ENCODE results near the gene LAGE3. TPM values are rescaled to one million over a fixed set of nuclear protein-coding genes. Genes with fewer than 3 reads are reported as not detected.

LAGE3 gene
- total RNA-seq, 1 donor from 2014 or later = 15.1 TPM

DNA sequence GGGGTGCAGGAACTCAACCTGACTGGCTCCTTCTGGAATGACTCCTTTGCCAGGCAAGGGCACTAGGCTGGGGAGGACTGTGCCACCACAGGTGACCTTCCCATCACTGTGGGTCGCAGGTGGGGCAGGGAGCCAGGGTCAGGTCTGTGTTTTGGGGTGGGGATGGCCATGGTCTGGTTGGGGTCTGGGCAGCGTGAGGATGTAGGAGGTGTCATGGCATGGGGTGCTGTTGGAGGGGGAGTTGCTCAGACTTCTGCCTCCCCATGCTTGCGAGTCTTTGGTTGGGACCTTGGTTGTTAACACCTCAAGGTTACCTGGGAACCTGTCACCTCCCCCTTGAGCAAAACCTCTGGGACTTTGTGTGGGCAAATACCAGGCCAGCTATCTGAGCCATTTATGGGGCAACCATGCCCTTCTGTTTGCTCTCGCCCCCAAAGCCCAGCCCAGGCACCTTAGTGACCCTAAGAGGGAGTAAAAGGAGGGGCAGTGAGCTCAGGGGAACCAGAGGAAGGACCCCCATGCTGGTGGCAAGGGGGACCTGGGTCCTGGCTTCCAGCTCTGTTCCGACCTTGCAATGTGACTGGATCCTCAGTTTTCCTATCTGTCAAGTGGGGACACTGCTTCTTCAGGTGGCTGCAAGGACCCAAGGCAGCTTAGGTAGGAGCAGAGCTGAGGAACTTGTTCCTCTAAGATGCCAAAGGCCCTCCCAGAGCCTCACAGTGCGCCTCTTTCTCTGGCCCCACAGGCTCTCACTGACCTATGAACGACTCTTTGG lies 44.5 kb downstream of the LAGE3 start:
- DNase-seq = no peak
- Histone ChIP-seq H3K4me1 (no peaks in the 10 kb centered on the region), H3K27ac (no peak overlapping the region), H3K4me3 (no peak overlapping the region), H3K9me3 (no peaks in the 10 kb centered on the region), H3K27me3 (no peaks in the 10 kb centered on the region), H3K36me3 (peaks cover 20% of the 10 kb centered on the region)
- TF ChIP-seq CTCF (IDR thresholded peaks at IDR 0.05) = no peak
- intact Hi-C loops (cut with DNase I) = no loop called here
- ATAC-seq = no peak

DNA sequence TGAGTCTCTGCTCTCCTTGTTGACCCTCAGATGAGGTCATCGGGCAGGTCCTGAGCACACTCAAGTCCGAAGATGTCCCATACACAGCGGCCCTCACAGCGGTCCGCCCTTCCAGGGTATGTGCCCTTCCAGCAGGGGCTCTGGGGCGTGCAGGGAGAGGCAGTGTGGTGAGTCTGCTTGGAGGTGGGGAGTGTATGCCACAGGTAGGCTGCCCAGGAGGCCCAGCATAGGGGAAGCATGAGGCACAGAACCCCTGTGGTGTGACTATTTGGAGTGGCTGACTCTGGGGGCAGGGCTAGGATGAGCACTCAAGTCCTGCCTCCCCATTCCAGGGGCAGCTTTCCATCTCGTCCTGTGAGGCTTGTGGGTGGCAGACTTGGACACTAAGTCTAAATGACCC lies 45.5 kb downstream of the LAGE3 start:
- ATAC-seq = no peak
- Histone ChIP-seq H3K36me3 (peaks cover 19% of the 10 kb centered on the region), H3K27ac (no peak overlapping the region), H3K9me3 (no peaks in the 10 kb centered on the region), H3K4me1 (no peaks in the 10 kb centered on the region), H3K27me3 (no peaks in the 10 kb centered on the region), H3K4me3 (no peak overlapping the region)
- intact Hi-C loops (cut with DNase I) = no loop called here
- no peak for DNase-seq
- no peak for TF ChIP-seq CTCF (IDR thresholded peaks at IDR 0.05)

DNA sequence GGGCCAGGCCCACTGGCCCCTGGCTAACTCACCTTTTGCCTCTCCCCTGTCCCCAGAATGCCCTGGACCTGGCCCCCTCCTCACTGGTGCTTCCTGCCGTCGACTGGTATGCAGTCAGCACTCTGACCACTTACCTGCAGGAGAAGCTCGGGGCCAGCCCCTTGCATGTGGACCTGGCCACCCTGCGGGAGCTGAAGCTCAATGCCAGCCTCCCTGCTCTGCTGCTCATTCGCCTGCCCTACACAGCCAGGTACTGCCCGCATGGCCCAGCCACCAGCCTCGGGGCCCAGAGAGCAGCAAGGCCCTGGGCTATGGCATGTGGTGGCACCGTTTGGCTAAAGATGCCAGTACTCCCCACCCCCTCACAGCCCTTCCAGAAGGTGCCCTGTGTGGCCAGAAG lies 46.9 kb downstream of the LAGE3 start:
- no peak for DNase-seq
- intact Hi-C loops (cut with DNase I) = no loop called here

GRCh38 chrX:154431341-154431740 lies 47.7 kb downstream of the LAGE3 start:
- peak; percentile 77 for DNase-seq
- no peak for TF ChIP-seq CTCF (IDR thresholded peaks at IDR 0.05)
- Histone ChIP-seq H3K4me1 (peaks cover 3% of the 10 kb centered on the region), H3K27me3 (no peaks in the 10 kb centered on the region), H3K36me3 (peaks cover 19% of the 10 kb centered on the region), H3K4me3 (no peak overlapping the region), H3K27ac (peak overlapping the region; percentile 47), H3K9me3 (no peaks in the 10 kb centered on the region)
- intact Hi-C loops (cut with DNase I) = no loop called here
- peak; percentile 61 for ATAC-seq

More for the DNA sequence above, 46.9 kb downstream of the LAGE3 start:
- Histone ChIP-seq H3K4me1 (peaks cover 2% of the 10 kb centered on the region), H3K27ac (no peak overlapping the region), H3K36me3 (peaks cover 19% of the 10 kb centered on the region), H3K4me3 (no peak overlapping the region), H3K27me3 (no peaks in the 10 kb centered on the region), H3K9me3 (no peaks in the 10 kb centered on the region)
- ATAC-seq = no peak
- no peak for TF ChIP-seq CTCF (IDR thresholded peaks at IDR 0.05)

DNA sequence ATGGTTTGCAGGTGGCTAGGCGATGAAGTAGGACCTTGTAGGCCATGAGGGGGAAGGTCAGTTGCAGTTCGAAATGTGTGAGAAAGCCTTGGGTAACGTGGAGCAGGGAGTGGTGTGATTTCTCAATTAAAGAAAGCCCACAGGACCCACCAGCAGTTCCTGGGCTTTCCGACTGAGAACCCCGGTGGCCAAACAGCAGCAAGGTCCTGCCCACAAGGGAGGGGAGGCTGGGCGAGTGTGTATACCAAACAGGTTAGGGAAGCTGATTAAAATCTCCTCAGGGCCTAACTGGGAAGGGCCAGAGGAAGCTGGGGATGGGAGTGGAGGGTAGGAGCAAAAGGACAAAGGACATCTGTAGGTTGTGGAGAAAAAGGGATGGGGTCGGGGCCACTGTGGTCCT lies 48.2 kb downstream of the LAGE3 start:
- intact Hi-C loops (cut with DNase I) = no loop called here
- Histone ChIP-seq H3K9me3 (no peaks in the 10 kb centered on the region), H3K4me3 (no peak overlapping the region), H3K27ac (peak overlapping the region; percentile 47), H3K36me3 (peaks cover 17% of the 10 kb centered on the region), H3K4me1 (peaks cover 3% of the 10 kb centered on the region), H3K27me3 (no peaks in the 10 kb centered on the region)
- no peak for TF ChIP-seq CTCF (IDR thresholded peaks at IDR 0.05)
- DNase-seq (peak; percentile 68), ATAC-seq (peak; percentile 30)
